HEK293 (cell line): ENCODE data around the gene LRRC8E.

Experiments used
- BCL11A ChIP-seq: fragments of 450-650 bp; formaldehyde crosslinking; IDR thresholded peaks from 2 replicates; pipeline ENCODE4 v1.5.1; 2016; ENCODE audit warnings: low read depth, missing biosample characterization, missing genetic modification characterization
- HIC1 ChIP-seq: fragments of 450-650 bp; formaldehyde crosslinking; IDR thresholded peaks from 2 replicates; pipeline ENCODE4 v1.5.1; 2016; ENCODE audit warnings: missing biosample characterization, missing genetic modification characterization
- HOXD13 ChIP-seq: sonication (generic); formaldehyde crosslinking; IDR thresholded peaks from 2 replicates; pipeline ENCODE4 v1.8.0; 2022; ENCODE audit warnings: missing genetic modification reagents, borderline replicate concordance
- IKZF3 ChIP-seq: fragments of 450-650 bp; IDR thresholded peaks from 2 replicates; pipeline ENCODE4 v1.5.0; 2018; ENCODE audit warnings: missing biosample characterization, mild to moderate bottlenecking, missing genetic modification characterization, moderate library complexity
- KLF1 ChIP-seq: fragments of 450-650 bp; formaldehyde crosslinking; IDR thresholded peaks from 2 replicates; pipeline ENCODE4 v1.5.1; 2016; ENCODE audit warnings: missing biosample characterization, missing genetic modification characterization
- KLF10 ChIP-seq: fragments of 450-650 bp; IDR thresholded peaks from 2 replicates; pipeline ENCODE4 v1.5.1; 2018; ENCODE audit warnings: missing biosample characterization, mild to moderate bottlenecking, missing genetic modification characterization
- KLF8 ChIP-seq: fragments of 450-650 bp; formaldehyde crosslinking; IDR thresholded peaks from 2 replicates; pipeline ENCODE4 v1.5.1; 2016; ENCODE audit warnings: missing biosample characterization, missing genetic modification characterization
- KLF9 ChIP-seq: fragments of 450-650 bp; formaldehyde crosslinking; IDR thresholded peaks from 2 replicates; pipeline ENCODE4 v1.5.1; 2016; ENCODE audit warnings: missing biosample characterization, missing genetic modification characterization, low read depth
- SALL2 ChIP-seq: fragments of 450-650 bp; formaldehyde crosslinking; IDR thresholded peaks from 2 replicates; pipeline ENCODE4 v1.5.0; 2017; ENCODE audit warnings: missing biosample characterization, mild to moderate bottlenecking, missing genetic modification characterization, borderline replicate concordance
- SETDB1 ChIP-seq: IDR thresholded peaks from one replicate; pipeline ENCODE4 v1.6.1; 2017; ENCODE audit warnings: mild to moderate bottlenecking, low read length, moderate library complexity, mixed read lengths; ENCODE audit not compliant: insufficient read length
- WT1 ChIP-seq: fragments of 450-650 bp; formaldehyde crosslinking; IDR thresholded peaks from 2 replicates; pipeline ENCODE4 v1.5.1; 2016; ENCODE audit warnings: missing biosample characterization, missing genetic modification characterization
- YY2 ChIP-seq: fragments of 450-650 bp; formaldehyde crosslinking; IDR thresholded peaks from 2 replicates; pipeline ENCODE4 v1.5.1; 2016; ENCODE audit warnings: missing biosample characterization, missing genetic modification characterization
- ZBTB17 ChIP-seq: fragments of 450-650 bp; formaldehyde crosslinking; IDR thresholded peaks from 2 replicates; pipeline ENCODE4 v1.5.1; 2016; ENCODE audit warnings: missing biosample characterization, missing genetic modification characterization
- ZBTB7A ChIP-seq: fragments of 450-650 bp; formaldehyde crosslinking; IDR thresholded peaks from 2 replicates; pipeline ENCODE4 v1.5.1; 2016; ENCODE audit warnings: low read depth, missing biosample characterization, missing genetic modification characterization
- ZFP41 ChIP-seq: fragments of 450-650 bp; formaldehyde crosslinking; IDR thresholded peaks from 2 replicates; pipeline ENCODE4 v1.5.1; 2016; ENCODE audit warnings: missing biosample characterization, missing genetic modification characterization, borderline replicate concordance
- ZNF223 ChIP-seq: fragments of 450-650 bp; formaldehyde crosslinking; IDR thresholded peaks from 2 replicates; pipeline ENCODE4 v1.5.1; 2016; ENCODE audit warnings: missing biosample characterization, missing genetic modification characterization
- ZNF335 ChIP-seq: fragments of 450-650 bp; formaldehyde crosslinking; conservative IDR thresholded peaks from 2 replicates; pipeline ENCODE4 v1.5.1; 2016; ENCODE audit warnings: missing biosample characterization, missing genetic modification characterization
- ZNF629 ChIP-seq: fragments of 450-650 bp; formaldehyde crosslinking; IDR thresholded peaks from 2 replicates; pipeline ENCODE4 v1.5.1; 2017; ENCODE audit warnings: missing biosample characterization, missing genetic modification characterization
- ZNF660 ChIP-seq: fragments of 450-650 bp; IDR thresholded peaks from 2 replicates; pipeline ENCODE4 v1.5.1; 2018; ENCODE audit warnings: missing biosample characterization, mild to moderate bottlenecking, missing genetic modification characterization
- ZNF707 ChIP-seq: fragments of 450-650 bp; formaldehyde crosslinking; IDR thresholded peaks from 2 replicates; pipeline ENCODE4 v1.5.1; 2016; ENCODE audit warnings: missing biosample characterization, missing genetic modification characterization
- ZXDB ChIP-seq: fragments of 450-650 bp; formaldehyde crosslinking; IDR thresholded peaks from 2 replicates; pipeline ENCODE4 v1.5.1; 2016; ENCODE audit warnings: missing biosample characterization, missing genetic modification characterization
- TF ChIP-seq, protein P1 (sequence below): fragments of 450-650 bp; formaldehyde crosslinking; IDR thresholded peaks from 2 replicates; pipeline ENCODE4 v1.5.1; 2016; ENCODE audit warnings: missing biosample characterization, missing genetic modification characterization
- TF ChIP-seq, protein P2 (sequence below): fragments of 450-650 bp; formaldehyde crosslinking; IDR thresholded peaks from 2 replicates; pipeline ENCODE4 v1.5.1; 2016; ENCODE audit warnings: missing biosample characterization, missing genetic modification characterization
- TF ChIP-seq, protein P3 (sequence below): fragments of 450-650 bp; formaldehyde crosslinking; IDR thresholded peaks from 2 replicates; pipeline ENCODE4 v1.5.1; 2016; ENCODE audit warnings: missing biosample characterization, missing genetic modification characterization
- TF ChIP-seq, protein P4 (sequence below): fragments of 450-650 bp; formaldehyde crosslinking; IDR thresholded peaks from 2 replicates; pipeline ENCODE4 v1.5.1; 2016; ENCODE audit warnings: missing biosample characterization, missing genetic modification characterization
- TF ChIP-seq, protein P5 (sequence below): fragments of 450-650 bp; formaldehyde crosslinking; IDR thresholded peaks from 2 replicates; pipeline ENCODE4 v1.5.1; 2017; ENCODE audit warnings: missing biosample characterization, missing genetic modification characterization

The LRRC8E gene

DNA sequence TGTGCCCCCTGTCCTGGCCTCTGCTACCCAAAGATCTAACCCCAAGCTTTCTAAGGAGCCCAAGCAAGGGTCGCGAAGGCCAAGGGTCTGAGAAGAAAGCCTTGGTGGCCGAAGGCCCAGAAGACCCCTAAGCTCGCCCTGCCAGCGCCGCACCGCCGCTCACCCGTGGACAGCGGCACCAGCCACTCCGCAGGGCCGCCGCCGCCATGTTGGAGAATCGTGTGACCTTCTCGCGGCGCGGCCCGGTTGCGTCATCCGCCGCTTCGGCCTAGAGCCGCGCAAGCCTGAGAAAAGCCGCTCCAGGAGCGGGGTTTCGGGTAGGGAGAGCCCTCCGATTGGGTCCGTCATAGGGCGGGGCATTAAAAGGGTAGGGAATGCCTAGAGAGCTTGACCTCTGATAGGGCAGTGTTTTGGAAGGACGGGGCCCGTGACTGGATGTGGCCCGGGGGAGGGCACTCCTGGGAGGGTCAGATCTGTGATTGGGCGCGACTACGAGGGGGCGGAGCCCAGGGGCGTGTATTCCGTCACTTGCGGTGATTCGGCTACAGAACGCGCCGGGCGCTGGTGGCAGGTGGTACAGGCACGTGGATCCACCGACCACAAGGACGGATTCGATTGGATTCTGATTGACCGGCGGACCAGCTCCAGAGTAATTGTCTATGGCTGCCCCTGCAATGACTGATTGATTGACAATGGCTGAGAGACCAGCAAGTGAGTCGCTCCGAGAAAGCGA lies 55.3 kb downstream of the LRRC8E start, which contains the start of gene TIMM44 (continued):
- peak; percentile 60; the same call in 1 of the 2 replicates for TF ChIP-seq HIC1 (tag by site-specific recombination)
- peak; percentile 70 for TF ChIP-seq ZNF629 (tag by site-specific recombination)
- TF ChIP-seq SALL2 (tag by site-specific recombination), result no peak
- TF ChIP-seq, protein P1, sequence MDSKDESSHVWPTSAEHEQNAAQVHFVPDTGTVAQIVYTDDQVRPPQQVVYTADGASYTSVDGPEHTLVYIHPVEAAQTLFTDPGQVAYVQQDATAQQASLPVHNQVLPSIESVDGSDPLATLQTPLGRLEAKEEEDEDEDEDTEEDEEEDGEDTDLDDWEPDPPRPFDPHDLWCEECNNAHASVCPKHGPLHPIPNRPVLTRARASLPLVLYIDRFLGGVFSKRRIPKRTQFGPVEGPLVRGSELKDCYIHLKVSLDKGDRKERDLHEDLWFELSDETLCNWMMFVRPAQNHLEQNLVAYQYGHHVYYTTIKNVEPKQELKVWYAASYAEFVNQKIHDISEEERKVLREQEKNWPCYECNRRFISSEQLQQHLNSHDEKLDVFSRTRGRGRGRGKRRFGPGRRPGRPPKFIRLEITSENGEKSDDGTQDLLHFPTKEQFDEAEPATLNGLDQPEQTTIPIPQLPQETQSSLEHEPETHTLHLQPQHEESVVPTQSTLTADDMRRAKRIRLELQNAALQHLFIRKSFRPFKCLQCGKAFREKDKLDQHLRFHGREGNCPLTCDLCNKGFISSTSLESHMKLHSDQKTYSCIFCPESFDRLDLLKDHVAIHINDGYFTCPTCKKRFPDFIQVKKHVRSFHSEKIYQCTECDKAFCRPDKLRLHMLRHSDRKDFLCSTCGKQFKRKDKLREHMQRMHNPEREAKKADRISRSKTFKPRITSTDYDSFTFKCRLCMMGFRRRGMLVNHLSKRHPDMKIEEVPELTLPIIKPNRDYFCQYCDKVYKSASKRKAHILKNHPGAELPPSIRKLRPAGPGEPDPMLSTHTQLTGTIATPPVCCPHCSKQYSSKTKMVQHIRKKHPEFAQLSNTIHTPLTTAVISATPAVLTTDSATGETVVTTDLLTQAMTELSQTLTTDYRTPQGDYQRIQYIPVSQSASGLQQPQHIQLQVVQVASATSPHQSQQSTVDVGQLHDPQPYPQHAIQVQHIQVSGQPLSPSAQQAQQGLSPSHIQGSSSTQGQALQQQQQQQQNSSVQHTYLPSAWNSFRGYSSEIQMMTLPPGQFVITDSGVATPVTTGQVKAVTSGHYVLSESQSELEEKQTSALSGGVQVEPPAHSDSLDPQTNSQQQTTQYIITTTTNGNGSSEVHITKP (tag by site-specific recombination), result peak; percentile 63
- peak; percentile 80 for TF ChIP-seq KLF9 (tag by site-specific recombination)
- TF ChIP-seq ZBTB7A (tag by site-specific recombination), result peak; percentile 55; the same call in 1 of the 2 replicates
- peak; percentile 88; the same call in 1 of the 2 replicates for TF ChIP-seq KLF10
- TF ChIP-seq ZXDB (tag by site-specific recombination), result peak; percentile 80
- peak; percentile 61; the same call in 1 of the 2 replicates for TF ChIP-seq KLF8 (tag by site-specific recombination)
- TF ChIP-seq KLF1 (tag by site-specific recombination), result peak; percentile 39; the same call in 1 of the 2 replicates
- no peak for TF ChIP-seq WT1
- TF ChIP-seq, protein P2, sequence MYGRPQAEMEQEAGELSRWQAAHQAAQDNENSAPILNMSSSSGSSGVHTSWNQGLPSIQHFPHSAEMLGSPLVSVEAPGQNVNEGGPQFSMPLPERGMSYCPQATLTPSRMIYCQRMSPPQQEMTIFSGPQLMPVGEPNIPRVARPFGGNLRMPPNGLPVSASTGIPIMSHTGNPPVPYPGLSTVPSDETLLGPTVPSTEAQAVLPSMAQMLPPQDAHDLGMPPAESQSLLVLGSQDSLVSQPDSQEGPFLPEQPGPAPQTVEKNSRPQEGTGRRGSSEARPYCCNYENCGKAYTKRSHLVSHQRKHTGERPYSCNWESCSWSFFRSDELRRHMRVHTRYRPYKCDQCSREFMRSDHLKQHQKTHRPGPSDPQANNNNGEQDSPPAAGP, result peak; percentile 60
- TF ChIP-seq BCL11A (tag by site-specific recombination), result 0 out of 2 replicates have a peak, but pooled peaks have one; percentile 51
- TF ChIP-seq, protein P3, sequence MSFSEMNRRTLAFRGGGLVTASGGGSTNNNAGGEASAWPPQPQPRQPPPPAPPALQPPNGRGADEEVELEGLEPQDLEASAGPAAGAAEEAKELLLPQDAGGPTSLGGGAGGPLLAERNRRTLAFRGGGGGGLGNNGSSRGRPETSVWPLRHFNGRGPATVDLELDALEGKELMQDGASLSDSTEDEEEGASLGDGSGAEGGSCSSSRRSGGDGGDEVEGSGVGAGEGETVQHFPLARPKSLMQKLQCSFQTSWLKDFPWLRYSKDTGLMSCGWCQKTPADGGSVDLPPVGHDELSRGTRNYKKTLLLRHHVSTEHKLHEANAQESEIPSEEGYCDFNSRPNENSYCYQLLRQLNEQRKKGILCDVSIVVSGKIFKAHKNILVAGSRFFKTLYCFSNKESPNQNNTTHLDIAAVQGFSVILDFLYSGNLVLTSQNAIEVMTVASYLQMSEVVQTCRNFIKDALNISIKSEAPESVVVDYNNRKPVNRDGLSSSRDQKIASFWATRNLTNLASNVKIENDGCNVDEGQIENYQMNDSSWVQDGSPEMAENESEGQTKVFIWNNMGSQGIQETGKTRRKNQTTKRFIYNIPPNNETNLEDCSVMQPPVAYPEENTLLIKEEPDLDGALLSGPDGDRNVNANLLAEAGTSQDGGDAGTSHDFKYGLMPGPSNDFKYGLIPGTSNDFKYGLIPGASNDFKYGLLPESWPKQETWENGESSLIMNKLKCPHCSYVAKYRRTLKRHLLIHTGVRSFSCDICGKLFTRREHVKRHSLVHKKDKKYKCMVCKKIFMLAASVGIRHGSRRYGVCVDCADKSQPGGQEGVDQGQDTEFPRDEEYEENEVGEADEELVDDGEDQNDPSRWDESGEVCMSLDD (tag by site-specific recombination), result no peak
- TF ChIP-seq ZNF335 (tag by site-specific recombination), result peak; percentile 91
- TF ChIP-seq YY2 (tag by site-specific recombination), result peak; percentile 83
- peak; percentile 21 for TF ChIP-seq SETDB1
- TF ChIP-seq HOXD13 (CRISPR knock-in tag), result no peak
- TF ChIP-seq ZFP41 (tag by site-specific recombination), result no peak
- TF ChIP-seq IKZF3 (tag by site-specific recombination), result peak; percentile 20; the same call in 1 of the 2 replicates
- TF ChIP-seq, protein P4, sequence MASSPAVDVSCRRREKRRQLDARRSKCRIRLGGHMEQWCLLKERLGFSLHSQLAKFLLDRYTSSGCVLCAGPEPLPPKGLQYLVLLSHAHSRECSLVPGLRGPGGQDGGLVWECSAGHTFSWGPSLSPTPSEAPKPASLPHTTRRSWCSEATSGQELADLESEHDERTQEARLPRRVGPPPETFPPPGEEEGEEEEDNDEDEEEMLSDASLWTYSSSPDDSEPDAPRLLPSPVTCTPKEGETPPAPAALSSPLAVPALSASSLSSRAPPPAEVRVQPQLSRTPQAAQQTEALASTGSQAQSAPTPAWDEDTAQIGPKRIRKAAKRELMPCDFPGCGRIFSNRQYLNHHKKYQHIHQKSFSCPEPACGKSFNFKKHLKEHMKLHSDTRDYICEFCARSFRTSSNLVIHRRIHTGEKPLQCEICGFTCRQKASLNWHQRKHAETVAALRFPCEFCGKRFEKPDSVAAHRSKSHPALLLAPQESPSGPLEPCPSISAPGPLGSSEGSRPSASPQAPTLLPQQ (tag by site-specific recombination), result 0 out of 2 replicates have a peak, but pooled peaks have one; percentile 7
- TF ChIP-seq, protein P5, sequence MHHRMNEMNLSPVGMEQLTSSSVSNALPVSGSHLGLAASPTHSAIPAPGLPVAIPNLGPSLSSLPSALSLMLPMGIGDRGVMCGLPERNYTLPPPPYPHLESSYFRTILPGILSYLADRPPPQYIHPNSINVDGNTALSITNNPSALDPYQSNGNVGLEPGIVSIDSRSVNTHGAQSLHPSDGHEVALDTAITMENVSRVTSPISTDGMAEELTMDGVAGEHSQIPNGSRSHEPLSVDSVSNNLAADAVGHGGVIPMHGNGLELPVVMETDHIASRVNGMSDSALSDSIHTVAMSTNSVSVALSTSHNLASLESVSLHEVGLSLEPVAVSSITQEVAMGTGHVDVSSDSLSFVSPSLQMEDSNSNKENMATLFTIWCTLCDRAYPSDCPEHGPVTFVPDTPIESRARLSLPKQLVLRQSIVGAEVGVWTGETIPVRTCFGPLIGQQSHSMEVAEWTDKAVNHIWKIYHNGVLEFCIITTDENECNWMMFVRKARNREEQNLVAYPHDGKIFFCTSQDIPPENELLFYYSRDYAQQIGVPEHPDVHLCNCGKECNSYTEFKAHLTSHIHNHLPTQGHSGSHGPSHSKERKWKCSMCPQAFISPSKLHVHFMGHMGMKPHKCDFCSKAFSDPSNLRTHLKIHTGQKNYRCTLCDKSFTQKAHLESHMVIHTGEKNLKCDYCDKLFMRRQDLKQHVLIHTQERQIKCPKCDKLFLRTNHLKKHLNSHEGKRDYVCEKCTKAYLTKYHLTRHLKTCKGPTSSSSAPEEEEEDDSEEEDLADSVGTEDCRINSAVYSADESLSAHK (tag by site-specific recombination), result 0 out of 2 replicates have a peak, but pooled peaks have one; percentile 35
- TF ChIP-seq ZNF707 (tag by site-specific recombination), result no peak
- peak; percentile 99 for TF ChIP-seq ZNF223 (tag by site-specific recombination)
- TF ChIP-seq ZBTB17 (tag by site-specific recombination), result peak; percentile 81
- TF ChIP-seq ZNF660 (tag by site-specific recombination), result peak; percentile 55
